Fibroblast of mammary gland (primary cell): ENCODE measurements around the gene RFTN1.

Source experiments
- DNase-seq: peaks from one replicate; pipeline ENCODE4 v3.0.0-alpha.2; 2010; ENCODE audit warnings: low read depth
- H3K4me3 ChIP-seq: 2 replicates; pipeline ENCODE4 v1.5.1; 2011; ENCODE audit warnings: low read depth, mild to moderate bottlenecking, low read length, moderate library complexity; ENCODE audit not compliant: control insufficient read depth
- TF ChIP-seq, protein P1 (sequence below): conservative IDR thresholded peaks from 2 replicates; pipeline ENCODE4 v1.5.1; 2011; ENCODE audit warnings: low read depth, low read length, inconsistent platforms; ENCODE audit not compliant: control insufficient read depth, insufficient read depth

The RFTN1 gene

DNA sequence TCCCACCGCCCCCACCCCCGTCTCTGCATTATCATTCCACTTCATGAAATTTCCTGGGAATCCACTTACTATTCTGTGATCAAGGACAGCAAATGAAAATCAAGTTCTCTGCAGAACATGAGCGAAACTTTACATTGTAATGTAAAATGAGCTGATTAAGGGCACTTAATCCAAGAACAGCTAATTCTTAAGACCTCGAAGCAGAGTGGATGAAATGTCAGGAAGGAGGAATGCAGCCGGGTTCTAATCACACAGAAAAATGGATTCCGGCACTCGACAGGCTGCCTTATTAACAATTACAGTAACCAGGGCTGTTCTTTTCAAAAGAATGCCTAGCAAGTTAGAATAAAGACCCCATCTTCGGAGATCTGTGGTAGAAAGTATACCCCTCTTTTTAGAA, 57.5 kb downstream of the RFTN1 start:
- no peak overlapping the region for H3K4me3 ChIP-seq
- TF ChIP-seq, protein P1, sequence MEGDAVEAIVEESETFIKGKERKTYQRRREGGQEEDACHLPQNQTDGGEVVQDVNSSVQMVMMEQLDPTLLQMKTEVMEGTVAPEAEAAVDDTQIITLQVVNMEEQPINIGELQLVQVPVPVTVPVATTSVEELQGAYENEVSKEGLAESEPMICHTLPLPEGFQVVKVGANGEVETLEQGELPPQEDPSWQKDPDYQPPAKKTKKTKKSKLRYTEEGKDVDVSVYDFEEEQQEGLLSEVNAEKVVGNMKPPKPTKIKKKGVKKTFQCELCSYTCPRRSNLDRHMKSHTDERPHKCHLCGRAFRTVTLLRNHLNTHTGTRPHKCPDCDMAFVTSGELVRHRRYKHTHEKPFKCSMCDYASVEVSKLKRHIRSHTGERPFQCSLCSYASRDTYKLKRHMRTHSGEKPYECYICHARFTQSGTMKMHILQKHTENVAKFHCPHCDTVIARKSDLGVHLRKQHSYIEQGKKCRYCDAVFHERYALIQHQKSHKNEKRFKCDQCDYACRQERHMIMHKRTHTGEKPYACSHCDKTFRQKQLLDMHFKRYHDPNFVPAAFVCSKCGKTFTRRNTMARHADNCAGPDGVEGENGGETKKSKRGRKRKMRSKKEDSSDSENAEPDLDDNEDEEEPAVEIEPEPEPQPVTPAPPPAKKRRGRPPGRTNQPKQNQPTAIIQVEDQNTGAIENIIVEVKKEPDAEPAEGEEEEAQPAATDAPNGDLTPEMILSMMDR: no peak
- DNase-seq: no peak

DNA sequence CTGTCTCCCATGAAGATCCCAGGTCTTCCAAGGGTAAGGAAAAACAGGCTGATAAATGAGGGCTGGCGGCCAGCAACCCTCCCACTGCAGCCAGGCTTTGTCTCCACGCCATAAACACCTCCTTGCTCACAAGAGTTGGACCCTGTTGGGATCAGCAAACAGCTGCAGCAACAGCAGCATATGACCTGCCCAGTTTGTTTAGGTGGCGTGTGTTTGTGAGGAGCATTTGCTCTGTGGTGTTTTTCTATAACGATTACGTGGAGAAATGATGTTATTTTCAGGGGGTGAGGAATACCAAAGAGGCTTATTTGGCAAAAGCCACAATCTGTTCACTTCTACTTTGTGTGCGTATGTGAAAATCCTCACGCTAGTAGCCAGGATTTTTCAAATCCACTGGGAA, 58.5 kb downstream of the RFTN1 start:
- TF ChIP-seq, protein P1: no peak
- DNase-seq: peak; percentile 68
- no peak overlapping the region for H3K4me3 ChIP-seq

DNA sequence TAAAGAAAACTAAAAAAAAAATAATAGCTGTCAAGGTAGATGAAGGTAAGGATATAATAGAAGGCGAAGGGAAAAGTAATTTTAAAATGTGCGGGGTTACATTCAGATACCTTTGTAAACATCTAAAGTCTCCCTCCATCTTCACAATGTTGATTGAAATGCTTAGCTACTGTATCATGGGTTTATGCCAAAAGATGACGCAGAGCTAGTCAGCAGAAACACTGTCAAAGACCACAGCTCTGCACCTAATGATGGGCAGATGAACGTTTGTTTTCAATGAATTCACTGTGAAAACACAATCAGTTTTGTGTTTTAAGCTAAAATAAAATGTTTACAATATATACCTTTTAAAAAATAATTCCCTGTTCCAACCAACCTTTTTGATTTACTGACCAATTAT, 61.2 kb downstream of the RFTN1 start:
- TF ChIP-seq, protein P1: no peak
- peak; percentile 83 for DNase-seq
- no peak overlapping the region for H3K4me3 ChIP-seq

DNA sequence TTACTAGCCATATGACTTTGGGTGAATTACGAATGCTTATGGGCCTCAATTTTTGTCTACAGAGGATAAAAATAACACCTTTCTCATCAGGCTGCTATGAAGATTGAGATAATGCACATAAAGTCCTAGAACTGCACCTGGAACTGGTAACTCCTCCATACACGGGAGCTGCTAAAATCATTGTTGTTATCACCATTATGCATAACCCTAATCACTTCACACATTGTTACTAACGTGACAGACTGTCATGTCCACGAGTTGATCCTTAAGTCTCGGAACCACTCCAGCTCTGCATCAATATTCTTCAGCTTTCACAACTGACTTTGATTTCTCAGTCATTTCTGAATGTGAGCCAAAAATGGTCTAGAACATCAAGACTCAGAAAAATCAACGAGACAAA, 64.1 kb downstream of the RFTN1 start:
- TF ChIP-seq, protein P1: no peak

DNA sequence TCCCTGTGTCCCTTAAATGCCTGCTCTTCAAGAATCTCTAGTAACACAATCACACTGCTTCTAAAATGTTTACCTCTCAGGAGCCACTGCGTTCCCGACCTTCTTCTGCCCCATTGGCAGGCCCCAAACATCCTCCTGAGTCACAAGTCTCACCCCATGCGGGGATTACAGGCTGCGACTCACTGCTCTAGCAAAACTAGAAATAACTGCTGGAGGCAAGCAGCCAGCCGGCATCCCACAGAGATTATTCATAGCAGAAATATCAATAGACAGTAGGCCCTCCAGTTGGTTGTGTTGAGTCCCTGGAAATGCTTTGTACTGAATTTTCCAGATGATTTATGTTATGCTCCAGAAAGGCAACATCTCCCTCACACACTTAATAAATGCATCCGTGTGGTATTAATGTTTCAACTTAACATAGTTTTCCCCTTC, 64.8 kb downstream of the RFTN1 start:
- peak; percentile 97 for DNase-seq
- H3K4me3 ChIP-seq: no peak overlapping the region
- TF ChIP-seq, protein P1: no peak

More for the DNA sequence above, 64.1 kb downstream of the RFTN1 start:
- no peak for DNase-seq
- H3K4me3 ChIP-seq: no peak overlapping the region

DNA sequence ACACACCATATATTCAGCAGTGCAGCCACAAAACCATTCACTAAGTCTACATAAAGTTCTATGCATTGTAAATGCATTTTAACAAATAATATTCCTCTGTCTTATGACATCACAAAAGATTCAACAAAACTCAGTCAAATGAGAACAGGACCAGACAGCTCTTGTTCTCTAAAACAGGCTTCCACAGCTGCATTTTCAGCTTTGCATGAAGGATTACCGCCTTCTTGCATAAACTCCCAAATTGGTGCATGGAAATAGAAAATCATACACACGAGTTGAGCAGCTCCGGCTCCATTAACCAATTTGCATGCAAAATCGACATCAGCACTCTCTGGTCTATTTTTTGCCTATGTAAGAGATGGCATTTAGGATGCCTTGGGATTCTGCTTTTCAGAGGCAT, 66.4 kb downstream of the RFTN1 start:
- DNase-seq: no peak
- TF ChIP-seq, protein P1: no peak
- no peak overlapping the region for H3K4me3 ChIP-seq

DNA sequence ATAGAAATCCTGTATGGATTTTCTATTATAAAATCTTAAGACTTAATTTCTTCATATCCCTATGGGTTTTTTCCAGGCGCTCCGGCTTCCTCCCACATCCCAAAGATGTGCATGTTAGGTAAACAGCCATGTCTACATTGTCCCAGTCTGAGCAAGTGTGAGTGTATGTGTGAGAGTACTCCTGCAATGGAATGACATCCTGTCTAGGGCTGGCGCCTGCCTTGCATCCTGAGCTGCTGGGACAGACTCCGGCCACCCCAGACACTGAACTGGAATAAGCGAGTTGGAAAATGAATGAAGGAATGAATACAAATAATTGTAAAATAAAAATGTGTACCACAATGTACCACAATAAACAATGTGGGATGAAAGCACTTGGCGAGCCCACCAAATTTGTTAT, 69.2 kb downstream of the RFTN1 start:
- TF ChIP-seq, protein P1: no peak
- no peak overlapping the region for H3K4me3 ChIP-seq
- no peak for DNase-seq
